GM19455 (cell line): ENCODE data around the gene TSBP1.

Source experiments
- ATAC-seq: cut with Tn5 transposase; IDR thresholded peaks from one replicate; pipeline ENCODE4 v1.9.1; 2021; ENCODE audit not compliant: unreplicated experiment

TSBP1 gene, protein sequence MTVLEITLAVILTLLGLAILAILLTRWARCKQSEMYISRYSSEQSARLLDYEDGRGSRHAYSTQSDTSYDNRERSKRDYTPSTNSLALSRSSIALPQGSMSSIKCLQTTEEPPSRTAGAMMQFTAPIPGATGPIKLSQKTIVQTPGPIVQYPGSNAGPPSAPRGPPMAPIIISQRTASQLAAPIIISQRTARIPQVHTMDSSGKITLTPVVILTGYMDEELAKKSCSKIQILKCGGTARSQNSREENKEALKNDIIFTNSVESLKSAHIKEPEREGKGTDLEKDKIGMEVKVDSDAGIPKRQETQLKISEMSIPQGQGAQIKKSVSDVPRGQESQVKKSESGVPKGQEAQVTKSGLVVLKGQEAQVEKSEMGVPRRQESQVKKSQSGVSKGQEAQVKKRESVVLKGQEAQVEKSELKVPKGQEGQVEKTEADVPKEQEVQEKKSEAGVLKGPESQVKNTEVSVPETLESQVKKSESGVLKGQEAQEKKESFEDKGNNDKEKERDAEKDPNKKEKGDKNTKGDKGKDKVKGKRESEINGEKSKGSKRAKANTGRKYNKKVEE

DNA sequence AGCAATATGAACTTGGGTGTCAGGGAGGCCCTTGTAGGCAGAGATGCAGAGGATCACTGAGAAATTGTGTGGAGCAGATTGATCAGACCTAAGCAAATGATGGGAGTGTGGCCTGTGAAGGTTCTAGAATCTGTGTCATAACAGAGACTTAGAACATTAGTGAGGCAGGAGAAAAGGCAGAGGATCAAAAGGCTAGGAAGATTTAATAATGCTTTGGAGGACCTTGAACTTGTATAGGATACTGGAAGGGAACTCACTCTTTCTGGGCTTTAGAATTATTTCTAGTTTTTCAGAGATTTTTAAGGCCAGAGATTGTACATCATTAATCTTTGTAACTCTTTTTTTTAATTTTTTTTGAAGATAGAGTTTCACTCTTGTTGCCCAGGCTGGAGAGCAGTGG is at the start of gene TSBP1:
TSBP1 (minus strand) TSS at position 101 of the 400 bp plus-strand sequence. CDS start 197 bp downstream, outside the sequence.
- ATAC-seq, result no peak

DNA sequence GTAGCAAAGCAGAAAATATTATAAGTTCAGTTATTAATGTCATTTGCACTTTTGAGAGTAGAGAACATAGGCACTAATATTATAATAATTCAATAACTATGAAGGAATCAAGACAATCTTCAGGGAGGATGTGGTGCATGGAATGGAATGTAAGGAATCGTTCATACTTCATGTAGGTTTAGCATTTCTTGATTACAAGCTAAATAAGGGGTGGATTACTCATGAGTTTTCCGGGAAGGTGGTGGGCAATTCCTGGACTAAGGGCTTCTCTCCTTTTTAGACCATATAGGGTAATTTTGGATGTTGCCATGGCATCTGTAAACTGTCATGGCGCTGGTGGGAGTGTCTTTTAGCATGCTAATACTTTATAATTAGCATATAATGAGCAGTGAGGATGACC is 44.3 kb upstream of the TSBP1 start:
- no peak for ATAC-seq

- ATAC-seq, result no peak
Measured at GRCh38 chr6:32415521-32416019, 43.9 kb upstream of the TSBP1 start.

- ATAC-seq, result no peak
Measured at GRCh38 chr6:32413427-32414047, 41.8 kb upstream of the TSBP1 start.

DNA sequence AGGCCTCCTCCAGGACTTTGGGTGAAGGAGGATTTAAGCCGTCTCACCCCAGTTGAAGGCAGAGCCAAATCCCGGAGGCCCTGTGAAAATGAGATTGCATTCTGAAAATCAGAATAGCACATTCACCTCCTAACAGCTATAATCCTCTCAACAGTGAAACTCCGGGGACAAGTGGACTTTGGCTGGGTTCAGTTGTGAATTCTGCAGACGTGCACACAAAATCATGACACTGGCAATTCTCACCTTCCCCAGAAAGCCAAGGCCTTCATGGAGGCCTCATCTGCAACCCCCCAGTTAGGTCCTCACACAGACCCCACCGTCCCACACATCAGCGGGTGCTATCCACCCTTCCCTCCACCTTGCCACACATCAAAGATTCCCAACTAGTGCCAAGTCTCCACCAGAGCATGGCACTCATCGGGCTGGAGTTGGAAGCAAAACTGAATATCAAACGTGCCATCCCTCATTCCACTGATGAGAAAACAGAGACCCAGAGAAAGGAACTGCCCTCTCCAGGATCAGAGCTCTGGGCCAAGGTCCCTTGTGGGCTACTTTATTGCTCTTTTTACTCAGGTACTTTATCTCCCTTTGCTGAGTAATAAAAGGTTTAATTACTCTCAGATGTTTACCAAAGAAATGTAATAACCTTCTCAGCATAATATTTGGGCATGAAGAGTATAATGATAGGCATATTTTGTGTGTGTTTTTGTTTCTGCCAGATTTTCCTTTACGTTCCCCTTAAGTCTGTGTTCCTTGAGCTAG is 40.0 kb upstream of the TSBP1 start:
- ATAC-seq, result no peak

DNA sequence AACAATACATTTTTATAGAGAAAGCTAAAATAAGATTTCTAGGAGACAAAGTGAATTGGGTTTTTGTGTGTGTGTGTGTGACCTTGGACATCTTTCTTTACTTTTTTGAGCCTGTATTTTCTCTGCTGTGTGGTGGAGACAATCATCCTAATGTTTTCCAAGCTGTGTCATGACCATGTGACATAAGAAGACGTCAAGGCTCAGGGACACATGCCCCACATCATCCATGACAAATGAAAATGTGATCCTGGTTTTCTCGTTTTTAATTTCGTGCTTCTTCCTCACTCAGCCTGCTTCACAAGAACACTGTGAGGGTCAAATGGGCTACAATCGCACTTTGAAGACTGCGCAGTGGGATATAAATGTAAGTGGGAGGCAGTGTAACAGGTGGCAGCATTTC is 39.2 kb upstream of the TSBP1 start:
- no peak for ATAC-seq

DNA sequence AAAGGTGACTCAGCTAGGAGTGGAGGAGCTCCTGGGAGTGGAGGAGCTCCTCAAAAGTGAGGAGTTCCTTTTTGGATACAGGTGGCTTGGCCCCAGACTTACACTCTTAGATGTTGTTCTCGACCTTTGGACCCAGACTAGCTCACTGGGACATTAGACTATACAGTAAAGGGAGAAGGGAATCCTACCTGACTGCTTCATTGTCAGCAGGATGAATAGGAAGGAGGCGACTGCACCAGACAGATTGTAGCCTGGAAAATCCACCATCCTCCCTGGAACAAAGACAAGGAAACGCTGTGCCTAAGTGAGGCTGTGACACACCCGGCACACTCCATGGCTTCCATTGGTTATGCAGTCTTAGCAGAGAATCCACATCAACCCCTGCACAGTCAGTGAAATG is 35.2 kb upstream of the TSBP1 start, which contains the start of gene BTNL2:
BTNL2 (minus strand) TSS at position 325 of the 400 bp plus-strand sequence; CDS start at position 267, 58 bp downstream.
- ATAC-seq, result no peak

DNA sequence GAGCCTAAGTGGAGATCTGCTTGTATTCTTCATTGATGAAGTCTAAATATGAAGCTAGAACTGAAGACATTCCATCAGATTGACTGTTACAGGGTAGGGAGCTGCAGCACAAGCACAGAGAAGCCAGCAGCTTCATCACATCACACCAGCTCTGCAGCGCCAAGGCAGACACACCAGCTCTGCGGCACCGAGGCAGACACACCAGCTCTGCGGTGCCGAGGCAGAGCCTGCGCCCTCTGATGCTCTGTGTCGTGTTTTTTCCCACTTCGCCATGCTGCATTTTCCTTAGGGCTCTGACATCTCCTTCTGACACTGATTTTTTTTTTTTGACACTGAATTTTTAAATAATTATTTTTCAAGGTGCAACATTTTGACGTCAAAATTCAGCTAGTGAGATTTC is 34.5 kb upstream of the TSBP1 start:
- ATAC-seq, result no peak

GRCh38 chr6:32405656-32406055 is 34.0 kb upstream of the TSBP1 start:
- no peak for ATAC-seq

DNA sequence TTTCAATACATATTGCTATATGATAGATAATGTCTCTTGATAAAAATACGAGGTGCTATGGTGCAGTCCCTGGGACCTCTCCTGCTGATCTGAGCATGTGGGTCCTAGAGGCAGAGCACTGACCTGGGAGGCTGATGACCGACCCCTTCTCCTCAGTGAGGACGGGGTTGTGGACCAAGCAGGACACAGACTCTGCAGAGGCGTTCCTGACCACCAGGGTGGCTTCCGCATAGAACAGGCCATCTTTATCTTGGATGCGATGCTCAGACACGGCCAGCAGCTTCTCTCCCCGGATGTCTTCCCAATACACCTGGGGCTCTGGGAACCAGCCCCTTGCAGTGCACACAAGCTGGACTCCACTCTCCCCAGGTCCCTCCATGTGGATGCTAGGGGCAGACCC is 31.1 kb upstream of the TSBP1 start:
- ATAC-seq, result no peak

- no peak for ATAC-seq
Measured at GRCh38 chr6:32401284-32401963, 29.7 kb upstream of the TSBP1 start.

DNA sequence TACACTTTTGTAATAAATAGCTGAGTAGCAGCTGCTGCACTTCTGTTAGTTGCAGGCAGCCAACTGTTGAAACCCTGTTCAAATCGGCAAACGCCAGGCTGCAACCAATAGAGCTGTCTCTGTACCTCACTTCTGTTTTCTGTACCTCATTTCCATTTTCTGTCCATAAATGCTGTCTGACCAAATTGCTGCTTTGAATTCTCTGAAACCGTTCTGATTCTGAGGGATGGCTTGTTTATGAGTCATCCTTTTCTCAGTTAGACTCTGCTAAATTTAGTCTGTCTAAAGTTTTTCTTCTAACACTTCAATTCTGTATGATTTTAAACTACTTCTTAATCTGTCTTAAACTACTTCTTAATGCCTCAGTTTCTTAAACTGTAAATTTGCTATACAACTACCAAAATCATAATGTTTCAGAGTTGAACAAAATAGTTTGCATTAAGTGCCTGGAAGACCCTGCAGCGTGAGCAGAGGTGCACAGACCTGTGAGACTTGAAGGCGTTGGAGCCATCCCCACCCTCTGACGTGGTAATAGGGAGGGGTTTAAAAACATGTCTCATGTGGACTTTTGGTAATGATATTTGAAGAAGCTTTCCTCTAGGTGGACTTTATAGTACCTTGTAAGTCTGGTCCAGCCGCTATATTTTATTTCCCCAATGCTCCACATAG is 25.7 kb upstream of the TSBP1 start:
- ATAC-seq, result peak; percentile 79

- ATAC-seq, result no peak
Measured at GRCh38 chr6:32396028-32396427, 24.3 kb upstream of the TSBP1 start.

DNA sequence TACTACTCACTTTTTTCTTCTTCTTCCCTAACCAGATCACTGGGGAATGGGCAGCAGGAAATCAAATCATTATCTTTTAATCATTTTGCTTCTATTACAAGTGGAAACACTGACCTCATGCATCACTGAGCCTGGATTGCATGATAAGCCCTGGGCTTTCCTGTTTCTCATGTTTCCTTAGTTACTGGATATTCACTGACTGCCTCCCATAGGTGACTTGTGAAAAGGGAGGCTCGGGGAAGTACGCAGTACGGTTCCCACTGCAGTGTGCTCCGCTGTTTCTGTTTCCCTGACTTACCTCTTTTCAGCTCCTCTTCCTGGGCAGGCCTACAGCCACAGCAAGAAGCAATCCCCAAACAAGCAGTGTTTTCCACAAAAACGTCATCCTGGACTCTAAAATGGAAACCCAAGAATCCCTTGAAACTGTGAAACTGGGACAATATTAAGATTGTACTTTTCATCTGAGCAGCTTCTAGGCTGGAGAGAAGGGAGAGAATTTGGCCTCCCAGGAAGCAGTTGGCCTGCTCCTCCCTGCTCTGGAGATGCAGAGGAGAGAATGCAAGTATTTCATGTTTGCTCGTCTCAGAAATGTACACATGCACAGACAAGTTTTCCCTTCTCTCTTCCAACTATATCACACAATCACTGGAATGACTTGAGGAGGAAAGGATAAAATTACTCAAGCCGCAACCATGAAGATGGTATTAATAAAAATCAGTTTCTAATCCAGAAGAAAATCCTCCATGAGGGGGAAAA is 22.1 kb upstream of the TSBP1 start:
- ATAC-seq, result no peak

DNA sequence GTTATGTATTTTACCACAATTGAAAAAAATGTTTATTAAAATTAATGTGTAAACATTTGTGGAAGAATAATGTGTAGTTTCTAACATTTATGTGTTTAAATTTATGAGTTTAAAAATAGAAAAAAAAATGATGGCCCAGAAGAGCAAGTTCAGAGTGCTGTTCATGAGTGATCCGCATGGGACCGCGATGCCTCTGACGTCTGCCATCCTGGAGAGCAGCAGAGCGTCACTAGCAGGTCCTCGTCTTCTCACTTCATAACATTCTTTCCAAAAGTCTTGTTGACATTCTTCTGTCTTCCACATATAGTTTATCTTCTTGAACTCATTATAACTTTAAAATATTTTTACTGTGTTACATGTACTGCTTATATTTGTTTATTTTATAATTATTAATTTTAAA is 19.8 kb upstream of the TSBP1 start:
- ATAC-seq, result no peak

DNA sequence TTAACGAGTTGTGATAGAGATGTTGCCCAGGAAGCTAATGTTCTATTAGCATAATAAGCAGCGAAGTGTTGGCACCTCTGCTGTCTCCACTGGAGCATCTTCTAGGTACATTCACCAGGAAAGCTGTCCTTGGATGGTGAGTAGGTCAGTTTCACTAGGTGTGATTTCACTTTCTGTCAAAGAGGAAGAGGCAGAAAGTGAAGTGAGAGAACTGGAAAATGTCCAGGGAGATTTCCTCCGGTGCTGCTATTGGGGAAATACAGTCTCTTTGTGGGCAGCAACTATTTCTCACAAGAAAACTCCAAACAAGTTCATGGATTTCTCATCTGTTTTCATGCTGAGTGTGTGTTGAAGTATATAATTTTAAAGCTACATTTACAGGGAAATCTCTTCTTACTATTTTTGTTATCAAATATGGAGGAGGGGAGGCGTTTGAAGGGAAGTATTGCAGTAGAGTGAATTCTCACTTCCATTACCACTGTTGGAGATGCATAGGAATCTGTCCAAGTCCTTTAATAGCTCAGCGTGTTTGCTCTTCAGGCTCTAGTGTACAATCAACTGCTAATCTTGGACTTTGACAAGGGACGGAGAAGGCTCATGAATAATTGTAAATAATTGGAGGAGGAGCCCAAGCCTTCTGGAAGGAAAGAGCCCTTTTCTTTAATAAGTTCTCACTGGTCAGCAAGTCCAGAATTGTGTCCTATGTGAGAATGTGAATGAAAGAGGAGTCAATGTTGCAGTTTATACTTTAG is 16.1 kb upstream of the TSBP1 start:
- ATAC-seq, result no peak

GRCh38 chr6:32386040-32386439 is 14.3 kb upstream of the TSBP1 start:
- no peak for ATAC-seq

GRCh38 chr6:32382757-32383420 is 11.2 kb upstream of the TSBP1 start:
- ATAC-seq, result no peak
